Tibial nerve (tissue), 4 donors: ENCODE results near the gene ATE1. TPM values are rescaled to one million over a fixed set of nuclear protein-coding genes. Genes with fewer than 3 reads are reported as not detected.

Experiments used
- DNase-seq, 2 donors: peaks; one replicate each; pipeline ENCODE4 v3.0.0-alpha.2; 2019; ENCODE audit warnings: low spot score in 2 of 2
- H3K27ac ChIP-seq, 4 donors: fragments of 200-600 bp; sonication (generic) in 3 of 4; one replicate each; pipeline ENCODE4 v1.5.1; 2017 to 2019; ENCODE audit warnings: mild to moderate bottlenecking in 1 of 4
- H3K27me3 ChIP-seq, 2 donors: fragments of 200-600 bp; sonication (generic) in 1 of 2; one replicate each; pipeline versions ENCODE4 v1.5.1 to v1.6.0; 2017 to 2019
- H3K36me3 ChIP-seq, 3 donors: fragments of 200-600 bp; sonication (generic); one replicate each; pipeline ENCODE4 v1.5.1; 2018 to 2019
- H3K4me1 ChIP-seq, 4 donors: fragments of 200-600 bp; sonication (generic) in 3 of 4; one replicate each; pipeline ENCODE4 v1.5.1; 2017 to 2019
- H3K4me3 ChIP-seq, 4 donors: fragments of 200-600 bp; sonication (generic) in 3 of 4; one replicate each; pipeline ENCODE4 v1.5.1; 2017 to 2019; ENCODE audit warnings: mild to moderate bottlenecking in 1 of 4, moderate library complexity in 1 of 4
- H3K9me3 ChIP-seq, 4 donors: fragments of 200-600 bp; sonication (generic) in 3 of 4; one replicate each; pipeline ENCODE4 v1.5.1; 2017 to 2019
- EP300 ChIP-seq, 2 donors: sonication (generic); formaldehyde crosslinking; IDR thresholded peaks; one replicate each; pipeline ENCODE4 v1.6.1; 2017; ENCODE audit warnings: antibody characterized with exemption in 2 of 2, mild to moderate bottlenecking in 1 of 2
- POLR2A ChIP-seq, 2 donors: fragments of 450-650 bp; IDR thresholded peaks; one replicate each; pipeline ENCODE4 v1.6.1; 2017; ENCODE audit warnings: antibody characterized with exemption in 2 of 2, mild to moderate bottlenecking in 2 of 2, moderate library complexity in 2 of 2
- WGBS, 2 donors: methylation state at CpG; one replicate each; pipeline ENCODE4 v1.1.5; 2018; 5-methylcytosine and 5-hydroxymethylcytosine counted together
- total RNA-seq, 4 donors: library from RNA; depleted of rRNA; stranded (reverse); fragments of >200 nt; gene quantifications; one replicate each; pipeline ENCODE4 v1.1.0, GENCODE V29; 2016
- TF ChIP-seq, protein P1 (sequence below), 5 experiments: fragments of 200-600 bp in 3 of 5; fragments of 450-650 bp in 2 of 5; sonication (generic) in 3 of 5; IDR thresholded peaks; one replicate each; pipeline ENCODE4 v1.5.1; 2016 to 2019; ENCODE audit warnings: antibody characterized with exemption in 5 of 5, mild to moderate bottlenecking in 3 of 5, moderate library complexity in 2 of 5

ATE1 gene
- total RNA-seq, 4 donors from 2014 or later = 18.3 to 24.5 (median 23.5) TPM

DNA sequence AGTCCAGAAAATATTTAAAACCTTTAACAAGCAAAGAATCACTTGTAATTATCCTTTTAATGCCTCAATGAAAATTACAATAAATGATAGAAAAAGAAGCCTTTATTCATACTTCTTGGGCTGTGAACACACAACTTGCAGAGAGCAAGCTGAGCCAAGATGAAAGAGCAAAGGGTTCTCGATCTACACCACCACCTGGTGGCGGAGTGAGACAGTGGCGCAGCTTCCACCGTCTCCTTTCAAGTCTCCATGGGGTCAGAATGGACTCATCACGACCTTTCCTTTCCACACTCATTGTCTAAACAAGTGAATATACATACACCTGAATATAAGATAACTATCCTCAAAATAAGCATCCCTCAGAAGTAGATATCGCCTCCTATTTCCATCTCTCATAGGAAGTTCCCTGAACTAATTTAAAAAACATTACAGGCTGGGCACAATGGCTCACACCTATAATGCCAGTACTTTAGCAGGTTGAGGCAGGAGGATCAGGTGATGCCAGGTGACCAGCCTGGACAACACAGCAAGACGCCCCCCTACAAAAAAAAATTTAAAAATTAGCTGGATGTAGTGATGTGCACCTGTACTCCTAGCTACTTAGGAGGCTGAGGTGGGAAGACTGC lies 40.7 kb downstream of the ATE1 start:
- no peaks in the 10 kb centered on the region for H3K27me3 ChIP-seq
- peak; percentile 20 to 41 for DNase-seq
- no peaks in the 10 kb centered on the region for H3K4me1 ChIP-seq
- H3K27ac ChIP-seq = no peak overlapping the region
- WGBS, 2 donors = 45 to 48% methylated on average over 7 of the region's 7 CpGs
- H3K4me3 ChIP-seq = no peak overlapping the region
- H3K9me3 ChIP-seq = no peaks in the 10 kb centered on the region
- H3K36me3 ChIP-seq = peaks cover 0 to 43% (median 0%) of the 10 kb centered on the region in 3 donors
- TF ChIP-seq, protein P1, sequence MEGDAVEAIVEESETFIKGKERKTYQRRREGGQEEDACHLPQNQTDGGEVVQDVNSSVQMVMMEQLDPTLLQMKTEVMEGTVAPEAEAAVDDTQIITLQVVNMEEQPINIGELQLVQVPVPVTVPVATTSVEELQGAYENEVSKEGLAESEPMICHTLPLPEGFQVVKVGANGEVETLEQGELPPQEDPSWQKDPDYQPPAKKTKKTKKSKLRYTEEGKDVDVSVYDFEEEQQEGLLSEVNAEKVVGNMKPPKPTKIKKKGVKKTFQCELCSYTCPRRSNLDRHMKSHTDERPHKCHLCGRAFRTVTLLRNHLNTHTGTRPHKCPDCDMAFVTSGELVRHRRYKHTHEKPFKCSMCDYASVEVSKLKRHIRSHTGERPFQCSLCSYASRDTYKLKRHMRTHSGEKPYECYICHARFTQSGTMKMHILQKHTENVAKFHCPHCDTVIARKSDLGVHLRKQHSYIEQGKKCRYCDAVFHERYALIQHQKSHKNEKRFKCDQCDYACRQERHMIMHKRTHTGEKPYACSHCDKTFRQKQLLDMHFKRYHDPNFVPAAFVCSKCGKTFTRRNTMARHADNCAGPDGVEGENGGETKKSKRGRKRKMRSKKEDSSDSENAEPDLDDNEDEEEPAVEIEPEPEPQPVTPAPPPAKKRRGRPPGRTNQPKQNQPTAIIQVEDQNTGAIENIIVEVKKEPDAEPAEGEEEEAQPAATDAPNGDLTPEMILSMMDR (IDR thresholded peaks at IDR 0.05) = peak in 4 of 5 experiments; percentile 54 to 58 (median 56)
- TF ChIP-seq POLR2A (IDR thresholded peaks at IDR 0.05) (no peak), EP300 (IDR thresholded peaks at IDR 0.05) (no peak)

DNA sequence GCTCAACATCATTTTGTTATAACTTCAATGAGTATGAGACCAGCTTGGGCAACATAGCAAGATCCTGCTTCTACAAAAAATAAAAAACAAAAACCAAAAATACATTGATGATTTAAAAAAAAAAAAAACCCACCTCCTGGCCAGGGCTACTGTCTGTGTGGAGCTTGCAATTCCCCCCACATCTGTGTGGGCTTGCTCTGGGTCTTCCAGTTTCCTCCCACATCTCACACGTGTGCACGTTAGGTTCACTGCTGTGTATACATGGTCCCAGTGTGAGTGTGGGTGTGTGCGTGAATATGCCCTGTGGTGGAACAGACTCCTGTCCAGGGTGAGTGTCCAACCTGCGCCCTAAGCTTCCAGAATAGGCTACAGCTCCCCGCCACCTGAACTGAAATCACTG lies 41.6 kb downstream of the ATE1 start:
- Histone ChIP-seq H3K27me3 (no peaks in the 10 kb centered on the region), H3K36me3 (peaks cover 0 to 50% (median 0%) of the 10 kb centered on the region in 3 donors), H3K4me1 (peaks cover 0 to 2% (median 0%) of the 10 kb centered on the region in 4 donors), H3K27ac (no peak overlapping the region), H3K9me3 (no peaks in the 10 kb centered on the region), H3K4me3 (no peak overlapping the region)
- TF ChIP-seq POLR2A (IDR thresholded peaks at IDR 0.05) = no peak
- TF ChIP-seq, protein P1 (IDR thresholded peaks at IDR 0.05) = no peak
- no peak for TF ChIP-seq EP300 (IDR thresholded peaks at IDR 0.05)
- no peak for DNase-seq
- 82 to 84% methylated on average over 5 of the region's 5 CpGs for whole genome bisulfite sequencing, 2 donors

DNA sequence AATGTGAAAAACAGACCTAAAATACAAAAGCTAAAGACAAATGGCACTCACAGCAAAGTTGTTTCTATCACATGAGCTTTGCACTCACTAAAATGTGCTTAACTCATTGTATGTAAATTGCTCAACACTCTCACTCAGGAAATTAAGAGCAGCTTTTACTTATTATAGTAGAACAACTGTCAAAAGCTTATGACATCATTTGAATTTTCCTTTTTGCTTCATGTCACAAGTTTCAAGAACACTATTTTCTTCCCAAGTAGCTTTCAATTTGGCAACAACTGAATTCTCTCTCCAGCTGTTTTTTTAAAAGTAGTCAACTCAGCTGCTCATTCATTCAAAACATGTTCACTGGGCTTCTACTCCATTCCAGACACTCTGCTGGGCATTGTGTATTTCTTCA lies 46.9 kb downstream of the ATE1 start:
- H3K27ac ChIP-seq = no peak overlapping the region
- peaks cover 0 to 6% (median 0%) of the 10 kb centered on the region in 4 donors for H3K4me1 ChIP-seq
- DNase-seq = no peak
- H3K9me3 ChIP-seq = no peaks in the 10 kb centered on the region
- no peak overlapping the region for H3K4me3 ChIP-seq
- peaks cover 0 to 42% (median 0%) of the 10 kb centered on the region in 3 donors for H3K36me3 ChIP-seq
- TF ChIP-seq EP300 (IDR thresholded peaks at IDR 0.05) (no peak), POLR2A (IDR thresholded peaks at IDR 0.05) (no peak)
- TF ChIP-seq, protein P1 (IDR thresholded peaks at IDR 0.05) = no peak
- no peaks in the 10 kb centered on the region for H3K27me3 ChIP-seq

DNA sequence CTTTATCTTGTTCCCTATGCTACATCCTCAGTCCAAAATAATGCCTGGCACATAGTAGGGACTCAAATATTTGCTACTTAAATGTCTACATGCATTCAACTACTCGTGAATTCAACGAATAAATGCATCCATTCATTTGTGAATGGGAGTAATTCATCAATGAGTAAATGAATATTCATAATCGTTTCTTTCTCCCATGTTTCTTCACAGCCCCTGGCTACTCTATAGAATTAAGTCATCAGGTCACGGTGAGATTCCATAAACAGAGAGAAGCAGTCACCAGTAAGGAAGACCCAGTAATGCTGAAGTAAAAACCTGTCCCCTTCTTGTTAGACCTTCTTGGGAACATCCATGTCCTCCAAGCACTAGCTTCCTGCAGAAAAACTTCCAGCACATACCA lies 48.4 kb downstream of the ATE1 start:
- H3K4me1 ChIP-seq = peaks cover 0 to 6% (median 0%) of the 10 kb centered on the region in 4 donors
- no peak for TF ChIP-seq POLR2A (IDR thresholded peaks at IDR 0.05)
- TF ChIP-seq, protein P1 (IDR thresholded peaks at IDR 0.05) = no peak
- TF ChIP-seq EP300 (IDR thresholded peaks at IDR 0.05) = no peak
- peaks cover 0 to 42% (median 0%) of the 10 kb centered on the region in 3 donors for H3K36me3 ChIP-seq
- DNase-seq = no peak
- no peak overlapping the region for H3K27ac ChIP-seq
- H3K27me3 ChIP-seq = no peaks in the 10 kb centered on the region
- WGBS, 2 donors = 50 to 57% methylated on average over 4 of the region's 4 CpGs
- no peaks in the 10 kb centered on the region for H3K9me3 ChIP-seq
- no peak overlapping the region for H3K4me3 ChIP-seq

DNA sequence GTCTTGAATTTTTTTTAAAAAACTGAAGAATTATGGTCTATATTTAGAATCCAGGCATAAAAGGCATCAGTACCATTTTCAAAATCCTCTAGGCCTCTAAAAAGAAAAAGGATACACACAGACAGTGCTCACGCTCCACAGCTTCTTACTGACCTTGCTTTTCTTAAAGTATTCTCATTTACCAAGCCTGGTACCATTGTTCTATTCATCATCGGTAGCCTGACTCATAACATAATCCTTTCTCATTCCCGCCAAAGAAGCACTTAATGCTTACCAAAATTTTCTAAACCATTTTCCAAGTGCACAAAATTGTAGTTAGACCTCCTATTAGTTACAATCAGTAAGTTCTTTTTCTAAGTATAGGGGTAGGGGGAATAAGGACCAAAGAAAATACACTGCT lies 54.6 kb downstream of the ATE1 start:
- Histone ChIP-seq H3K36me3 (peaks cover 0 to 35% (median 0%) of the 10 kb centered on the region in 3 donors), H3K4me1 (no peaks in the 10 kb centered on the region), H3K27ac (no peak overlapping the region), H3K27me3 (no peaks in the 10 kb centered on the region), H3K9me3 (no peaks in the 10 kb centered on the region), H3K4me3 (no peak overlapping the region)
- no peak for TF ChIP-seq POLR2A (IDR thresholded peaks at IDR 0.05)
- TF ChIP-seq, protein P1 (IDR thresholded peaks at IDR 0.05) = no peak
- TF ChIP-seq EP300 (IDR thresholded peaks at IDR 0.05) = no peak
- no peak for DNase-seq
- WGBS, 2 donors = 67 to 75% methylated on average over 3 of the region's 3 CpGs
